Measurements from ENCODE around the gene GPR78. TPM values are rescaled to one million over a fixed set of nuclear protein-coding genes. Genes with fewer than 3 reads are reported as not detected.

GPR78 gene
- total and polyA plus RNA-seq, 4 donors: not detected

- H3K4me1 ChIP-seq (ENCODE audit: control insufficient read depth in 4 of 4, insufficient read depth in 4 of 4, low read length in 3 of 4): peaks cover 0 to 12% (median 0%) of the 10 kb centered on the region in 4 donors
- H3K27me3 ChIP-seq (ENCODE audit: control insufficient read depth in 4 of 4, insufficient read depth in 4 of 4, low read length in 3 of 4): peaks cover 0 to 5% (median 3%) of the 10 kb centered on the region in 4 donors
- H3K9ac ChIP-seq (ENCODE audit: low read depth in 1 of 2, low read length in 2 of 2): no peak overlapping the region
- DNase-seq (ENCODE audit: low spot score): peak; percentile 48
- WGBS: 65% methylated on average over 16 of the region's 16 CpGs
- no peak overlapping the region for H3K27ac ChIP-seq (ENCODE audit: low read depth in 1 of 2, low read length in 2 of 2)
- no peaks in the 10 kb centered on the region for H3K36me3 ChIP-seq (ENCODE audit: control insufficient read depth in 4 of 4, insufficient read depth in 3 of 4, low read depth in 1 of 4, low read length in 3 of 4)
- TF ChIP-seq GABPA (IDR thresholded peaks at IDR 0.05 in 1 of 2, conservative IDR thresholded peaks at IDR 0.05 in 1 of 2) (no peak), YY1 (IDR thresholded peaks at IDR 0.05) (no peak), TAF1 (conservative IDR thresholded peaks at IDR 0.05) (no peak), HNF4A (conservative IDR thresholded peaks at IDR 0.05) (peak in 1 of 2 donors; percentile 18), NR2F2 (IDR thresholded peaks at IDR 0.05) (no peak)
- TF ChIP-seq, protein P1, sequence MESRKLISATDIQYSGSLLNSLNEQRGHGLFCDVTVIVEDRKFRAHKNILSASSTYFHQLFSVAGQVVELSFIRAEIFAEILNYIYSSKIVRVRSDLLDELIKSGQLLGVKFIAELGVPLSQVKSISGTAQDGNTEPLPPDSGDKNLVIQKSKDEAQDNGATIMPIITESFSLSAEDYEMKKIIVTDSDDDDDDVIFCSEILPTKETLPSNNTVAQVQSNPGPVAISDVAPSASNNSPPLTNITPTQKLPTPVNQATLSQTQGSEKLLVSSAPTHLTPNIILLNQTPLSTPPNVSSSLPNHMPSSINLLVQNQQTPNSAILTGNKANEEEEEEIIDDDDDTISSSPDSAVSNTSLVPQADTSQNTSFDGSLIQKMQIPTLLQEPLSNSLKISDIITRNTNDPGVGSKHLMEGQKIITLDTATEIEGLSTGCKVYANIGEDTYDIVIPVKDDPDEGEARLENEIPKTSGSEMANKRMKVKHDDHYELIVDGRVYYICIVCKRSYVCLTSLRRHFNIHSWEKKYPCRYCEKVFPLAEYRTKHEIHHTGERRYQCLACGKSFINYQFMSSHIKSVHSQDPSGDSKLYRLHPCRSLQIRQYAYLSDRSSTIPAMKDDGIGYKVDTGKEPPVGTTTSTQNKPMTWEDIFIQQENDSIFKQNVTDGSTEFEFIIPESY (IDR thresholded peaks at IDR 0.05): no peak
- H3K4me3 ChIP-seq (ENCODE audit: low read depth in 1 of 3, low read length in 3 of 3): no peak overlapping the region
- no peaks in the 10 kb centered on the region for H3K9me3 ChIP-seq (ENCODE audit: control insufficient read depth in 4 of 4, low read length in 3 of 4)
Measured at GRCh38 chr4:8595237-8596087, 15.3 kb downstream of the GPR78 start.

DNA sequence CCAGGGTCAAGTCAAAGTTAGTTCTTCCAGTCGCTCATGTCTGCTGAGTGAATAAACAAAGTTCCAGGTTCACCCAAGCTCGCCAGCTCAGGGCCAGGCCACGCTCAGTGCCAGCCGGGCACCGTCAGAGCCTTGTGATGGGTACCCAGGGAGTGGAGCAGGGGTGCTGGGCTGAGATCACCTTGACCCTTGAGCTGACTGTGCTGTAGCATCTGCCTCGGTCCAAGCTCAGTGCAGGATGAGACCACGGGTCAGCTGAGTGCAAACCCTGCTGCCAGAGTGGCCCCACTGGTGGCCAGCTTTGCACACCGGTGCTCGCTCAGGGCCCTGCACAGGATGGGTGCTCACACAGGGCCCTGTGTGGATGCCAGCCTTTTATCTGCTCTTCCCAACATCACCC lies 16.7 kb downstream of the GPR78 start:
- H3K4me3 ChIP-seq (ENCODE audit: low read depth in 1 of 3, low read length in 3 of 3): no peak overlapping the region
- TF ChIP-seq CTCF (IDR thresholded peaks at IDR 0.05; ENCODE audit: low read depth, low read length, missing input control) (no peak), YY1 (IDR thresholded peaks at IDR 0.05) (no peak), REST (IDR thresholded peaks at IDR 0.05) (no peak), ATF3 (IDR thresholded peaks at IDR 0.05) (no peak), JUND (IDR thresholded peaks at IDR 0.05) (no peak), NR2F2 (IDR thresholded peaks at IDR 0.05) (no peak), EGR1 (IDR thresholded peaks at IDR 0.05; ENCODE audit: low read depth in 2 of 2) (no peak), FOXA2 (IDR thresholded peaks at IDR 0.05) (no peak), TAF1 (conservative IDR thresholded peaks at IDR 0.05) (no peak), SP1 (IDR thresholded peaks at IDR 0.05) (no peak)
- TF ChIP-seq, protein P1 (IDR thresholded peaks at IDR 0.05): no peak
- no peaks in the 10 kb centered on the region for H3K9me3 ChIP-seq (ENCODE audit: control insufficient read depth in 4 of 4, low read length in 3 of 4)
- 83% methylated on average over 9 of the region's 9 CpGs for WGBS
- peaks cover 0 to 12% (median 0%) of the 10 kb centered on the region in 4 donors for H3K4me1 ChIP-seq (ENCODE audit: control insufficient read depth in 4 of 4, insufficient read depth in 4 of 4, low read length in 3 of 4)
- no peaks in the 10 kb centered on the region for H3K36me3 ChIP-seq (ENCODE audit: control insufficient read depth in 4 of 4, insufficient read depth in 3 of 4, low read depth in 1 of 4, low read length in 3 of 4)
- peaks cover 0 to 5% (median 2%) of the 10 kb centered on the region in 4 donors for H3K27me3 ChIP-seq (ENCODE audit: control insufficient read depth in 4 of 4, insufficient read depth in 4 of 4, low read length in 3 of 4)
- H3K27ac ChIP-seq (ENCODE audit: low read depth in 1 of 2, low read length in 2 of 2): no peak overlapping the region
- no peak overlapping the region for H3K9ac ChIP-seq (ENCODE audit: low read depth in 1 of 2, low read length in 2 of 2)
- no peak for DNase-seq (ENCODE audit: low spot score)
